H1 (cell line): Measurements from ENCODE around the gene INPP4A. TPM values are rescaled to one million over a fixed set of nuclear protein-coding genes. Genes with fewer than 3 reads are reported as not detected.
A peak's percentile ranks its signal among the peaks of the same experiment; 100 is the strongest.

Experiments used
- CTCF ChIA-PET: fragments of 300-600 bp; sonication (Branson Sonifier 250); formaldehyde crosslinking; loops from one replicate; lab custom pipeline; 2021; ENCODE audit not compliant: partially characterized antibody; lab: Charles Lee
- POLR2A ChIA-PET: fragments of 300-600 bp; sonication (Branson Sonifier 250); formaldehyde crosslinking; loops from one replicate; lab custom pipeline; 2021; ENCODE audit warnings: inconsistent platforms; ENCODE audit not compliant: partially characterized antibody; lab: Charles Lee
- DNase-seq, 2 experiments: peaks; one replicate each; pipeline versions ENCODE4 v3.0.0 to v3.0.0-alpha.2; 2010 to 2022; ENCODE audit warnings: low spot score in 2 of 2, low read depth in 1 of 2, mixed read lengths in 1 of 2
- FAIRE-seq: peaks from 2 replicates; lab custom pipeline; 2011; peaks lifted over from hg19 to GRCh38; lab: Jason Lieb, UNC
- H2AFZ ChIP-seq: 2 replicates; pipeline ENCODE4 v1.8.1; 2012; ENCODE audit warnings: low read length, inconsistent platforms
- H2AK5ac ChIP-seq: 2 replicates; pipeline ENCODE4 v1.6.1; 2013; ENCODE audit warnings: low read depth, low read length
- H2BK120ac ChIP-seq: replicated peaks from 2 replicates; pipeline ENCODE3; 2013; ENCODE audit warnings: low read depth, low read length, inconsistent platforms
- H2BK12ac ChIP-seq: 2 replicates; pipeline ENCODE4 v1.6.1; 2013; ENCODE audit warnings: low read depth, low read length
- H2BK15ac ChIP-seq: 2 replicates; pipeline ENCODE4 v1.6.1; 2013; ENCODE audit warnings: low read length
- H2BK20ac ChIP-seq: 2 replicates; pipeline ENCODE4 v1.6.1; 2013; ENCODE audit warnings: low read length
- H2BK5ac ChIP-seq: 2 replicates; pipeline ENCODE4 v1.6.1; 2013; ENCODE audit warnings: low read depth, low read length
- H3K14ac ChIP-seq: 2 replicates; pipeline ENCODE4 v1.6.1; 2013; ENCODE audit warnings: inconsistent platforms; ENCODE audit not compliant: insufficient read length
- H3K18ac ChIP-seq: 2 replicates; pipeline ENCODE4 v1.6.1; 2013; ENCODE audit warnings: low read length; ENCODE audit errors: extremely low read depth
- H3K23ac ChIP-seq: 2 replicates; pipeline ENCODE4 v1.6.1; 2013; ENCODE audit warnings: inconsistent platforms; ENCODE audit not compliant: insufficient read length
- H3K23me2 ChIP-seq: 2 replicates; pipeline ENCODE4 v1.6.1; 2013; ENCODE audit warnings: low read depth, low read length
- H3K27ac ChIP-seq: 2 replicates; pipeline ENCODE4 v1.6.1; 2011; ENCODE audit warnings: low read depth, low read length, inconsistent platforms
- H3K27me3 ChIP-seq, 4 experiments: replicated peaks in 1 of 4; 1 replicate in 1 of 4; 2 replicates in 3 of 4; pipeline versions ENCODE4 v1.6.1 to v1.8.1; 2011 to 2013; ENCODE audit warnings: low read length in 3 of 4, mild to moderate bottlenecking in 3 of 4, inconsistent platforms in 2 of 4, mixed read lengths in 2 of 4, moderate library complexity in 1 of 4; ENCODE audit not compliant: control insufficient read depth in 3 of 4, insufficient read depth in 3 of 4; ENCODE audit errors: extremely low read depth in 1 of 4
- H3K36me3 ChIP-seq, 4 experiments: 2 replicates each; pipeline versions ENCODE4 v1.6.1 to v1.8.1; 2011 to 2013; ENCODE audit warnings: mild to moderate bottlenecking in 4 of 4, low read length in 3 of 4, moderate library complexity in 2 of 4, control low read depth in 1 of 4, inconsistent platforms in 1 of 4; ENCODE audit not compliant: insufficient read depth in 4 of 4, control insufficient read depth in 2 of 4
- H3K4ac ChIP-seq: replicated peaks from 2 replicates; pipeline ENCODE3; 2013; ENCODE audit warnings: low read length, low read depth, mixed read lengths, inconsistent platforms; ENCODE audit not compliant: insufficient read length
- H3K4me1 ChIP-seq, 4 experiments: replicated peaks in 1 of 4; 1 replicate in 1 of 4; 2 replicates in 3 of 4; pipeline versions ENCODE4 v1.6.1 to v1.8.1; 2011 to 2013; ENCODE audit warnings: low read length in 3 of 4, inconsistent platforms in 2 of 4, mixed read lengths in 1 of 4; ENCODE audit not compliant: insufficient read depth in 4 of 4, control insufficient read depth in 3 of 4
- H3K4me2 ChIP-seq, 2 experiments: 2 replicates each; pipeline versions ENCODE4 v1.6.1 to v1.8.1; 2011 to 2013; ENCODE audit warnings: low read depth in 2 of 2, low read length in 2 of 2, control low read depth in 1 of 2, inconsistent platforms in 1 of 2, mild to moderate bottlenecking in 1 of 2; ENCODE audit not compliant: insufficient read depth in 1 of 2
- H3K4me3 ChIP-seq, 4 experiments: fragments of 200-600, 300-600 bp in 1 of 4; sonication (generic), shearing (Covaris generic), sonication (Bioruptor Twin) in 1 of 4; 2 replicates each; pipeline versions ENCODE4 v1.5.1 to v1.8.1; 2011 to 2016; ENCODE audit warnings: low read length in 4 of 4, low read depth in 3 of 4, control low read depth in 2 of 4, inconsistent platforms in 2 of 4, mild to moderate bottlenecking in 2 of 4, mixed read lengths in 1 of 4, moderate library complexity in 1 of 4; ENCODE audit not compliant: insufficient read depth in 2 of 4; ENCODE audit errors: extremely low read depth in 1 of 4
- H3K56ac ChIP-seq: replicated peaks from 2 replicates; pipeline ENCODE3; 2013; ENCODE audit warnings: low read depth, mild to moderate bottlenecking, mixed read lengths, low read length, inconsistent platforms; ENCODE audit not compliant: insufficient read length
- H3K79me1 ChIP-seq: 2 replicates; pipeline ENCODE4 v1.6.1; 2013; ENCODE audit warnings: low read depth, low read length, control low read depth
- H3K79me2 ChIP-seq, 2 experiments: 2 replicates each; pipeline versions ENCODE4 v1.6.1 to v1.8.1; 2012 to 2013; ENCODE audit warnings: low read length in 2 of 2, mild to moderate bottlenecking in 2 of 2, inconsistent platforms in 1 of 2; ENCODE audit not compliant: insufficient read depth in 2 of 2, control insufficient read depth in 1 of 2
- H3K9ac ChIP-seq, 4 experiments: replicated peaks in 1 of 4; 1 replicate in 1 of 4; 2 replicates in 3 of 4; pipeline versions ENCODE4 v1.6.1 to v1.8.1; 2011 to 2013; ENCODE audit warnings: low read depth in 3 of 4, low read length in 3 of 4, control low read depth in 2 of 4, mild to moderate bottlenecking in 2 of 4, moderate library complexity in 2 of 4, inconsistent platforms in 1 of 4; ENCODE audit errors: extremely low read depth in 1 of 4
- H3K9me3 ChIP-seq, 2 experiments: 2 replicates each; pipeline versions ENCODE4 v1.6.1 to v1.8.1; 2012 to 2013; ENCODE audit warnings: mild to moderate bottlenecking in 2 of 2, moderate library complexity in 2 of 2, control low read depth in 1 of 2, inconsistent platforms in 1 of 2, low read depth in 1 of 2, low read length in 1 of 2, mixed read lengths in 1 of 2; ENCODE audit not compliant: insufficient read depth in 2 of 2
- H4K20me1 ChIP-seq, 2 experiments: replicated peaks in 1 of 2; 2 replicates each; pipeline versions ENCODE3 to v1.8.1; 2011 to 2013; ENCODE audit warnings: inconsistent platforms in 2 of 2, low read length in 2 of 2, mild to moderate bottlenecking in 1 of 2; ENCODE audit not compliant: insufficient read depth in 2 of 2, control insufficient read depth in 1 of 2
- H4K5ac ChIP-seq: 2 replicates; pipeline ENCODE4 v1.6.1; 2013; ENCODE audit warnings: low read length, low read depth, mixed read lengths, inconsistent platforms; ENCODE audit not compliant: insufficient read length
- H4K8ac ChIP-seq: 2 replicates; pipeline ENCODE4 v1.8.0; 2013; ENCODE audit warnings: mild to moderate bottlenecking, moderate library complexity, low read length, inconsistent platforms; ENCODE audit not compliant: insufficient read depth; ENCODE audit errors: extremely low read depth
- H4K91ac ChIP-seq: replicated peaks from 2 replicates; pipeline ENCODE3; 2013; ENCODE audit warnings: low read length, mixed read lengths, inconsistent platforms; ENCODE audit not compliant: insufficient read length
- CBX8 ChIP-seq: fragments of 300-800, 300-1000 bp; sonication (generic); IDR thresholded peaks from 2 replicates; pipeline ENCODE4 v1.7.1; 2016; ENCODE audit warnings: low read depth, low read length, borderline replicate concordance
- POLR2A ChIP-seq, 2 experiments: IDR thresholded peaks; 1 replicate in 1 of 2; 2 replicates in 1 of 2; pipeline ENCODE4 v1.6.1; 2011; ENCODE audit warnings: low read depth in 2 of 2, low read length in 2 of 2, mild to moderate bottlenecking in 2 of 2; ENCODE audit errors: control extremely low read depth in 1 of 2
- WGBS, 2 experiments: shearing (Covaris generic) in 1 of 2; methylation state at CpG; one replicate each; pipeline versions ENCODE4 v1.1.6 to v1.1.7; 2013 to 2015; ENCODE audit warnings: low lambda C conversion rate in 2 of 2, mixed read lengths in 2 of 2, inconsistent platforms in 1 of 2, low coverage in 1 of 2, missing lambda C conversion rate in 1 of 2; ENCODE audit not compliant: insufficient replicate concordance in 2 of 2, insufficient coverage in 1 of 2, insufficient read length in 1 of 2; ENCODE audit errors: extremely low coverage in 1 of 2, missing lambda C conversion rate in 1 of 2; 5-methylcytosine and 5-hydroxymethylcytosine counted together
- polyA plus RNA-seq, 7 experiments: library from polyadenylated mRNA; depleted of rRNA in 3 of 7; stranded (reverse) in 5 of 7; unstranded in 2 of 7; fragments of >200 nt in 5 of 7; fragments of 200-250 nt in 2 of 7; gene quantifications; 1 replicate in 5 of 7; 2 replicates in 1 of 7; 4 replicates in 1 of 7; pipeline versions ENCODE4 v1.2.1 to v1.2.3, GENCODE V29; 2011 to 2013; ENCODE audit warnings: missing spikeins in 2 of 7, mixed read lengths in 2 of 7
- total RNA-seq: library from RNA; stranded (reverse); fragmentation: NEBNext Ultra II Directional; extraction: Animal tissue kit (Norgen Biotek cat#: 25700); gene quantifications from 2 replicates; pipeline ENCODE4 v1.2.1, GENCODE V29; 2021

INPP4A gene
- total and polyA plus RNA-seq, 2 of the 8 experiments (the other 6 are each of a cell fraction or from before 2014, with no cell fraction given): 25.6 to 34.3 TPM

DNA sequence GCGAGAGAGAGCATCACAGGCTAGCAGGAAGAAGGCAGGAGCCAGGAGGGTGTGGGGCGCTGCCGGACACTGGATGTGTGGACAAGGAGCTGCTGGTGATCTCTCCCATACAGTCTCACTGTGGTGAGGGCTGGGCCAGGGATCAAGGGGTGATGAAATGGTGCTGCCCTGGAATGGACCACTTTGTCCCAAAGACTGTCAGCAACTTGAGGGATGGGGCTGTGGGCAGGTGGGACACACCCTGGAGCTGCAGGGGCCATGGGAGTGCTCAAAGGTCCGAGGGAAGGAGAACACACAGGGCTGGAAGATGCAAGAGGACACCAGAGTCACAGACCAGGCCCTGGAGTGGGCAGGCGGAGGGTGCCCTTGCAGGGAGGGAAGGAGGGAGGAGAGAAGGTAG, 125.7 kb downstream of the INPP4A start:
- no peaks in the 10 kb centered on the region for H3K9me3 ChIP-seq
- CTCF ChIA-PET: interaction anchor here (0.7 to 3.3 kb wide), 8 partner anchors 10 to 118 kb away, joined by 3 to 10 read pairs (median 5); no protein-coding TSS in a partner anchor
- H3K4ac ChIP-seq: no peak overlapping the region
- H2AFZ ChIP-seq: no peak overlapping the region
- H4K8ac ChIP-seq: peak overlapping the region; percentile 72; the same call in 1 of the 2 replicates
- H4K5ac ChIP-seq: no peak overlapping the region
- TF ChIP-seq POLR2A (IDR thresholded peaks at IDR 0.05; ENCODE audit: control extremely low read depth in 1 of 2, low read depth in 2 of 2, low read length in 2 of 2) (no peak), CBX8 (no peak)
- FAIRE-seq (no peak), DNase-seq (no peak)
- no peak overlapping the region for H3K4me3 ChIP-seq
- no peak overlapping the region for H4K91ac ChIP-seq
- no peak overlapping the region for H2BK12ac ChIP-seq
- H3K14ac ChIP-seq: no peak overlapping the region
- H2BK20ac ChIP-seq: no peak overlapping the region
- H3K4me1 ChIP-seq: no peaks in the 10 kb centered on the region
- no peak overlapping the region for H2BK5ac ChIP-seq
- no peak overlapping the region for H3K18ac ChIP-seq
- 94% methylated on average over 5 of the region's 5 CpGs; no CpG with 5 or more reads in 1 of the 2 experiments for WGBS, 2 experiments
- POLR2A ChIA-PET: no interaction called here
- H2BK120ac ChIP-seq: no peak overlapping the region
- peaks cover 0 to 7% of the 10 kb centered on the region in 2 experiments for H4K20me1 ChIP-seq
- no peak overlapping the region for H3K56ac ChIP-seq
- no peaks in the 10 kb centered on the region for H3K23me2 ChIP-seq
- H3K9ac ChIP-seq: no peak overlapping the region
- no peaks in the 10 kb centered on the region for H3K79me2 ChIP-seq
- no peak overlapping the region for H3K23ac ChIP-seq
- H3K27me3 ChIP-seq: no peaks in the 10 kb centered on the region
- H3K4me2 ChIP-seq: no peak overlapping the region
- H3K79me1 ChIP-seq: no peaks in the 10 kb centered on the region
- H3K36me3 ChIP-seq: peaks cover 8 to 26% (median 16%) of the 10 kb centered on the region in 4 experiments; a peak in 6 of 8 replicates
- H3K27ac ChIP-seq: no peak overlapping the region
- H2AK5ac ChIP-seq: no peak overlapping the region
- H2BK15ac ChIP-seq: no peak overlapping the region
